ENCODE measurements around the gene FGF18. TPM values are rescaled to one million over a fixed set of nuclear protein-coding genes. Genes with fewer than 3 reads are reported as not detected.

FGF18 gene
- total and polyA plus RNA-seq, 9 of the 15 experiments (the other 6 are each of a cell fraction or from before 2014, with no cell fraction given) = 0.05 to 0.18 (median 0.11) TPM; not detected in 6

DNA sequence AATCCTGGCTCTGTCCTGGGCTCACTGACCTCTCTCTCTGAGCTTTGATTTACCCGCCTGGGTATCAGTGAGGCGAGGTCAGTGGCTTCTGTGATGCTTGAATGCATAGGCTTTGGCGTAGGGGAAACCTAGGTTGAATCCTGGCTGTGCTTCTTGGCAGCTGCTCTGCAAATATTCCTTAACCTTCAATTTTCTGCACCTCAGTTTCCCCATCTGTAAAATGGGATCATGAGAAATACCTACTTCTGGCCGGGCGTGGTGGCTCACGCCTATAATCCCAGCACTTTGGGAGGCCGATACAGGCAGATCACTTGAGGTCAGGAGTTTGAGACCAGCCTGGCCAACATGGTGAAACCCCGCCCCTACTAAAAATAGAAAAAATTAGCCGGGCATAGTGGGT lies 7.2 kb downstream of the FGF18 start:
- no peaks in the 10 kb centered on the region for H3K9me3 ChIP-seq (replicated peaks; ENCODE audit: control insufficient read depth, insufficient read depth, low read depth, low read length)
- no peak overlapping the region for H3K4me2 ChIP-seq (ENCODE audit: insufficient read depth, low read length)
- no TSS peak for BruUV-seq (replicated peaks)
- FAIRE-seq = no peak
- H3K79me2 ChIP-seq (ENCODE audit: control insufficient read depth, insufficient read depth, low read length) = no peaks in the 10 kb centered on the region
- ChIA-PET CTCF (ENCODE audit: low intra/inter-chr PET ratio) (no interaction called here), POLR2A (interaction anchor here (0.5 to 1.3 kb wide), 3 partner anchors 13 to 40 kb away, joined by 3 read pairs; no protein-coding TSS in a partner anchor)
- in situ Hi-C loops (cut with MboI) = loop anchor here (10.0 kb wide), 1 partner anchor 628 kb away; no protein-coding TSS in a partner anchor
- no peaks in the 10 kb centered on the region for H3K9me1 ChIP-seq (ENCODE audit: control insufficient read depth, insufficient read depth, low read length)
- peaks cover 0 to 25% of the 10 kb centered on the region in 2 experiments; a peak in 3 of 5 replicates for H3K27me3 ChIP-seq (ENCODE audit: control insufficient read depth in 2 of 2, insufficient read depth in 2 of 2, low read length in 2 of 2)
- intact Hi-C loops (cut with micrococcal nuclease) = no loop called here
- no peak overlapping the region for H2AFZ ChIP-seq (ENCODE audit: low read depth, low read length)
- no peaks in the 10 kb centered on the region for H3K36me3 ChIP-seq (ENCODE audit: control insufficient read depth, insufficient read depth, low read length)
- peaks cover 0 to 4% of the 10 kb centered on the region in 2 experiments; a peak in 1 of 5 replicates for H3K4me1 ChIP-seq (replicated peaks in 1 of 2; ENCODE audit: control insufficient read depth in 2 of 2, insufficient read depth in 2 of 2, low read length in 2 of 2)
- H3K27ac ChIP-seq (ENCODE audit: extremely low read depth, low read depth, low read length) = no peak overlapping the region
- TF ChIP-seq BCOR (IDR thresholded peaks at IDR 0.05) (peak; percentile 68), RBM25 (IDR thresholded peaks at IDR 0.05; ENCODE audit: low read depth, low read length, severe bottlenecking) (peak; percentile 64), POLR2B (IDR thresholded peaks at IDR 0.05; ENCODE audit: low read depth, partially characterized antibody) (no peak), KDM1A (IDR thresholded peaks at IDR 0.05) (peak; percentile 37 to 38; a peak in 1 of 4 replicates)
- no peak for ATAC-seq
- no peak overlapping the region for H3K9ac ChIP-seq (ENCODE audit: insufficient read depth in 1 of 2, low read depth in 2 of 2, low read length in 2 of 2)
- 23% methylated on average over 8 of the region's 9 CpGs for WGBS (ENCODE audit: insufficient coverage, low coverage, missing lambda C conversion rate)
- no peak overlapping the region for H3K4me3 ChIP-seq
- H4K20me1 ChIP-seq (replicated peaks; ENCODE audit: control insufficient read depth, insufficient read depth, low read length) = peaks cover 10% of the 10 kb centered on the region; the same call in 1 of the 2 replicates
- DNase-seq (ENCODE audit: extremely low read depth in 1 of 4, low spot score in 3 of 4) = no peak
